Measurements from ENCODE around the gene MYH11.

Gene MYH11

GRCh38 chr16:15876503-15876902 is 19.7 kb upstream of the MYH11 start:
- 0 out of 2 replicates have a peak, but pooled peaks cover 3% of the 10 kb centered on the region for H3K79me2 ChIP-seq (ENCODE audit: insufficient read depth, low read length)
- no peak for TF ChIP-seq EZH2 (IDR thresholded peaks at IDR 0.05; ENCODE audit: borderline replicate concordance, low read length)
- TF ChIP-seq, protein P1, sequence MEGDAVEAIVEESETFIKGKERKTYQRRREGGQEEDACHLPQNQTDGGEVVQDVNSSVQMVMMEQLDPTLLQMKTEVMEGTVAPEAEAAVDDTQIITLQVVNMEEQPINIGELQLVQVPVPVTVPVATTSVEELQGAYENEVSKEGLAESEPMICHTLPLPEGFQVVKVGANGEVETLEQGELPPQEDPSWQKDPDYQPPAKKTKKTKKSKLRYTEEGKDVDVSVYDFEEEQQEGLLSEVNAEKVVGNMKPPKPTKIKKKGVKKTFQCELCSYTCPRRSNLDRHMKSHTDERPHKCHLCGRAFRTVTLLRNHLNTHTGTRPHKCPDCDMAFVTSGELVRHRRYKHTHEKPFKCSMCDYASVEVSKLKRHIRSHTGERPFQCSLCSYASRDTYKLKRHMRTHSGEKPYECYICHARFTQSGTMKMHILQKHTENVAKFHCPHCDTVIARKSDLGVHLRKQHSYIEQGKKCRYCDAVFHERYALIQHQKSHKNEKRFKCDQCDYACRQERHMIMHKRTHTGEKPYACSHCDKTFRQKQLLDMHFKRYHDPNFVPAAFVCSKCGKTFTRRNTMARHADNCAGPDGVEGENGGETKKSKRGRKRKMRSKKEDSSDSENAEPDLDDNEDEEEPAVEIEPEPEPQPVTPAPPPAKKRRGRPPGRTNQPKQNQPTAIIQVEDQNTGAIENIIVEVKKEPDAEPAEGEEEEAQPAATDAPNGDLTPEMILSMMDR (IDR thresholded peaks at IDR 0.05; ENCODE audit: low read length), result no peak
- no peaks in the 10 kb centered on the region for H3K9me2 ChIP-seq (ENCODE audit: low read depth, low read length)
- no peak overlapping the region for H3K4me3 ChIP-seq (ENCODE audit: low read depth, low read length, poor library complexity, severe bottlenecking)
- no peaks in the 10 kb centered on the region for H3F3A ChIP-seq (ENCODE audit: insufficient read depth, low read length)
- H3K36me3 ChIP-seq (ENCODE audit: insufficient read depth, low read length), result peaks cover 56% of the 10 kb centered on the region
- no peak overlapping the region for H3K4me2 ChIP-seq (ENCODE audit: low read length)
- H4K20me1 ChIP-seq (ENCODE audit: insufficient read depth, low read length), result no peaks in the 10 kb centered on the region
- H3K9ac ChIP-seq (ENCODE audit: low read length), result no peak overlapping the region
- H3K9me3 ChIP-seq (ENCODE audit: low read length), result no peaks in the 10 kb centered on the region
- H3K27ac ChIP-seq (ENCODE audit: low read depth, low read length, poor library complexity, severe bottlenecking), result no peak overlapping the region
- H2AFZ ChIP-seq (ENCODE audit: low read length), result no peak overlapping the region
- H3K27me3 ChIP-seq (ENCODE audit: insufficient read depth, low read length), result no peaks in the 10 kb centered on the region
- no peaks in the 10 kb centered on the region for H3K4me1 ChIP-seq (ENCODE audit: insufficient read depth, low read length, severe bottlenecking)

- Histone ChIP-seq H3K4me3 (ENCODE audit: low read depth, low read length, poor library complexity, severe bottlenecking) (no peak overlapping the region), H3K4me1 (ENCODE audit: insufficient read depth, low read length, severe bottlenecking) (no peaks in the 10 kb centered on the region), H3K4me2 (ENCODE audit: low read length) (no peak overlapping the region), H4K20me1 (ENCODE audit: insufficient read depth, low read length) (no peaks in the 10 kb centered on the region), H3K27ac (ENCODE audit: low read depth, low read length, poor library complexity, severe bottlenecking) (no peak overlapping the region), H3K9me2 (ENCODE audit: low read depth, low read length) (no peaks in the 10 kb centered on the region), H3K79me2 (ENCODE audit: insufficient read depth, low read length) (0 out of 2 replicates have a peak, but pooled peaks cover 3% of the 10 kb centered on the region), H3K9ac (ENCODE audit: low read length) (no peak overlapping the region), H2AFZ (ENCODE audit: low read length) (no peak overlapping the region), H3K27me3 (ENCODE audit: insufficient read depth, low read length) (no peaks in the 10 kb centered on the region), H3K36me3 (ENCODE audit: insufficient read depth, low read length) (peaks cover 55% of the 10 kb centered on the region), H3K9me3 (ENCODE audit: low read length) (no peaks in the 10 kb centered on the region), H3F3A (ENCODE audit: insufficient read depth, low read length) (no peaks in the 10 kb centered on the region)
- TF ChIP-seq, protein P1 (IDR thresholded peaks at IDR 0.05; ENCODE audit: low read length), result peak; percentile 87
- no peak for TF ChIP-seq EZH2 (IDR thresholded peaks at IDR 0.05; ENCODE audit: borderline replicate concordance, low read length)
Measured at GRCh38 chr16:15874745-15875314, 18.0 kb upstream of the MYH11 start.

DNA sequence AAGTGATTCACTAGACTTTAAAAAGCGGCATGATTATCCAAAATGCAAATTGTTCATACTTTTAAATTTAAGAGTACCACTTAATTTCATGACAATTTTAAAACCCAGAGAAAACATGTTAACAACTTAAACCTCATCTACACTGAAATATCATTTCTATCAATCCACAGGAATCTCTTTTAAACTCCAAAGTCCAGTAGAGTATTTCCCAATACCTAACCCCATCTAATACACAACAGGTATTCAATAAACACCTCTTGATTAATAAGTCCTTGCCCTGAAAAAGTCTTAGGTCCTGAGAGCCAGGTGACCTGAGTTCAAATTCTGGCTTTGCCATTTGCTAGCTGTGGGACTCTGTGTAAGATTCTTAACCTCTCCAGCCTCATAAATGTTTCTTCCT is 16.9 kb upstream of the MYH11 start:
- Histone ChIP-seq H4K20me1 (ENCODE audit: insufficient read depth, low read length) (no peaks in the 10 kb centered on the region), H3K4me1 (ENCODE audit: insufficient read depth, low read length, severe bottlenecking) (no peaks in the 10 kb centered on the region), H3K4me2 (ENCODE audit: low read length) (no peak overlapping the region), H3K9ac (ENCODE audit: low read length) (no peak overlapping the region), H3K79me2 (ENCODE audit: insufficient read depth, low read length) (0 out of 2 replicates have a peak, but pooled peaks cover under 1% of the 10 kb centered on the region), H3K9me3 (ENCODE audit: low read length) (no peaks in the 10 kb centered on the region), H3K4me3 (ENCODE audit: low read depth, low read length, poor library complexity, severe bottlenecking) (no peak overlapping the region), H3F3A (ENCODE audit: insufficient read depth, low read length) (no peaks in the 10 kb centered on the region), H2AFZ (ENCODE audit: low read length) (no peak overlapping the region), H3K27me3 (ENCODE audit: insufficient read depth, low read length) (no peaks in the 10 kb centered on the region), H3K27ac (ENCODE audit: low read depth, low read length, poor library complexity, severe bottlenecking) (no peak overlapping the region), H3K9me2 (ENCODE audit: low read depth, low read length) (no peaks in the 10 kb centered on the region), H3K36me3 (ENCODE audit: insufficient read depth, low read length) (peaks cover 59% of the 10 kb centered on the region)
- TF ChIP-seq, protein P1 (IDR thresholded peaks at IDR 0.05; ENCODE audit: low read length), result no peak

Data from OCI-LY1 (cell line).